Endothelial cell (in vitro differentiated cells): ENCODE measurements around the gene MFAP4. TPM values are rescaled to one million over a fixed set of nuclear protein-coding genes. Genes with fewer than 3 reads are reported as not detected.

Source experiments
- DNase-seq: peaks from one replicate; pipeline ENCODE4 v3.0.0; 2021; ENCODE audit warnings: low spot score
- H3K27ac Mint-ChIP-seq: one replicate; pipeline ENCODE4 v1.8.0; 2021; ENCODE audit warnings: mixed read lengths, inconsistent platforms; ENCODE audit not compliant: unreplicated experiment
- H3K27me3 Mint-ChIP-seq: one replicate; pipeline ENCODE4 v1.8.0; 2021; ENCODE audit warnings: mild to moderate bottlenecking, moderate library complexity, mixed read lengths, inconsistent platforms; ENCODE audit not compliant: unreplicated experiment
- H3K36me3 Mint-ChIP-seq: one replicate; pipeline ENCODE4 v1.8.0; 2021; ENCODE audit warnings: mild to moderate bottlenecking, low read depth, mixed read lengths, inconsistent platforms; ENCODE audit not compliant: unreplicated experiment
- H3K4me1 Mint-ChIP-seq: one replicate; pipeline ENCODE4 v1.8.0; 2021; ENCODE audit warnings: mild to moderate bottlenecking, mixed read lengths, inconsistent platforms; ENCODE audit not compliant: unreplicated experiment
- H3K4me3 Mint-ChIP-seq: one replicate; pipeline ENCODE4 v1.8.0; 2021; ENCODE audit warnings: mild to moderate bottlenecking, mixed read lengths, inconsistent platforms; ENCODE audit not compliant: unreplicated experiment
- H3K9me3 Mint-ChIP-seq: one replicate; pipeline ENCODE4 v1.8.0; 2021; ENCODE audit warnings: mixed read lengths, inconsistent platforms; ENCODE audit not compliant: unreplicated experiment
- CTCF ChIP-seq: fragments of 200-600 bp; sonication (generic); IDR thresholded peaks from one replicate; pipeline ENCODE4 v1.5.0; 2021; ENCODE audit warnings: antibody characterized with exemption; ENCODE audit not compliant: unreplicated experiment
- total RNA-seq: library from RNA; stranded (reverse); fragmentation: NEBNext Ultra II Directional; extraction: Animal tissue kit (Norgen Biotek cat#: 25700); gene quantifications from one replicate; pipeline ENCODE4 v1.2.1, GENCODE V29; 2021; ENCODE audit not compliant: unreplicated experiment

The MFAP4 gene
- total RNA-seq, 1 donor from 2014 or later: 0.67 TPM

GRCh38 chr17:19415806-19416775 is 29.1 kb upstream of the MFAP4 start:
- peaks cover 3% of the 10 kb centered on the region for H3K27me3 Mint-ChIP-seq
- no peaks in the 10 kb centered on the region for H3K36me3 Mint-ChIP-seq
- no peak overlapping the region for H3K27ac Mint-ChIP-seq
- DNase-seq: no peak
- no peak overlapping the region for H3K4me3 Mint-ChIP-seq
- no peaks in the 10 kb centered on the region for H3K4me1 Mint-ChIP-seq
- no peak for TF ChIP-seq CTCF
- no peaks in the 10 kb centered on the region for H3K9me3 Mint-ChIP-seq

GRCh38 chr17:19415311-19415710 is 28.3 kb upstream of the MFAP4 start:
- H3K27ac Mint-ChIP-seq: no peak overlapping the region
- H3K9me3 Mint-ChIP-seq: no peaks in the 10 kb centered on the region
- H3K4me1 Mint-ChIP-seq: peaks cover 1% of the 10 kb centered on the region
- no peaks in the 10 kb centered on the region for H3K36me3 Mint-ChIP-seq
- DNase-seq: no peak
- H3K4me3 Mint-ChIP-seq: no peak overlapping the region
- H3K27me3 Mint-ChIP-seq: peaks cover 6% of the 10 kb centered on the region
- no peak for TF ChIP-seq CTCF

GRCh38 chr17:19414396-19415280 is 27.6 kb upstream of the MFAP4 start:
- H3K27me3 Mint-ChIP-seq: peaks cover 6% of the 10 kb centered on the region
- H3K9me3 Mint-ChIP-seq: no peaks in the 10 kb centered on the region
- no peak overlapping the region for H3K4me3 Mint-ChIP-seq
- DNase-seq: no peak
- TF ChIP-seq CTCF: no peak
- H3K27ac Mint-ChIP-seq: no peak overlapping the region
- peaks cover 2% of the 10 kb centered on the region for H3K4me1 Mint-ChIP-seq
- H3K36me3 Mint-ChIP-seq: no peaks in the 10 kb centered on the region

- DNase-seq: no peak
- peaks cover 6% of the 10 kb centered on the region for H3K27me3 Mint-ChIP-seq
- no peak overlapping the region for H3K27ac Mint-ChIP-seq
- H3K36me3 Mint-ChIP-seq: no peaks in the 10 kb centered on the region
- peaks cover 2% of the 10 kb centered on the region for H3K4me1 Mint-ChIP-seq
- TF ChIP-seq CTCF: no peak
- no peaks in the 10 kb centered on the region for H3K9me3 Mint-ChIP-seq
- no peak overlapping the region for H3K4me3 Mint-ChIP-seq
Measured at GRCh38 chr17:19413761-19414160, 26.8 kb upstream of the MFAP4 start.
